Measurements from ENCODE around the gene ITGA3. TPM values are rescaled to one million over a fixed set of nuclear protein-coding genes. Genes with fewer than 3 reads are reported as not detected.

The ITGA3 gene
- total RNA-seq, 1 experiment from 2014 or later, result 539 TPM

DNA sequence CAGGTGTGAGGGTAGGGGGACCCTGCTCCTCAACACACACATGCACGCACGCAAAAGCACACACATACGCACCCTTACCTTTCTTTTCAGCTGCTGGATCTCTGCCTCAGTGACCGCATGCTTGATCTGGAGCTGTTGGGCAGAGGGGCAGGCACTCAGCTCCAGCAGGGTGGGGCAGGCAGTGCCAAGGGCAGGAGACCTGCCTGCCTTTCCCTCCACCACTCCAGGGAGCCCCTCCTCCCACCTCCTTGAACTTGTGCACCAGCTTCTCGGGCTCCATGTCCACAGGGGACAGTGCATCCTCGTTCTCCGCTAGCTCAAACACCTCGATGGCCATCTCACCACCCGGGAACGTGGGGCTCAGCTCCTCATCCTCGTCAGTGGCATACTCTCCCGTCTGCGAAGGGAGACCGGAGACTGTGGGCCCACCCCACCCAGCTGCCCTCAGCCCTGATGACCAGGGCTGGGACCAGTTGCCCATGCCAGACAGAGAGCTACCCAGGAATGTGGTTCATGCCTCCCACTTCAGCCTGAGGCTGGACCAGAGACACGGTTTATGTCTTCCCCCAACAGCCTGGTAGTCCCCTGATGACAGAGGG is 83.4 kb downstream of the ITGA3 start:
- no peaks in the 10 kb centered on the region for H3K9me3 Mint-ChIP-seq (ENCODE audit: low read depth, unreplicated experiment)
- no peak overlapping the region for H3K4me3 Mint-ChIP-seq (ENCODE audit: low read depth, unreplicated experiment)
- H3K36me3 Mint-ChIP-seq (ENCODE audit: insufficient read depth, unreplicated experiment), result peaks cover 77% of the 10 kb centered on the region
- TF ChIP-seq, protein P1, sequence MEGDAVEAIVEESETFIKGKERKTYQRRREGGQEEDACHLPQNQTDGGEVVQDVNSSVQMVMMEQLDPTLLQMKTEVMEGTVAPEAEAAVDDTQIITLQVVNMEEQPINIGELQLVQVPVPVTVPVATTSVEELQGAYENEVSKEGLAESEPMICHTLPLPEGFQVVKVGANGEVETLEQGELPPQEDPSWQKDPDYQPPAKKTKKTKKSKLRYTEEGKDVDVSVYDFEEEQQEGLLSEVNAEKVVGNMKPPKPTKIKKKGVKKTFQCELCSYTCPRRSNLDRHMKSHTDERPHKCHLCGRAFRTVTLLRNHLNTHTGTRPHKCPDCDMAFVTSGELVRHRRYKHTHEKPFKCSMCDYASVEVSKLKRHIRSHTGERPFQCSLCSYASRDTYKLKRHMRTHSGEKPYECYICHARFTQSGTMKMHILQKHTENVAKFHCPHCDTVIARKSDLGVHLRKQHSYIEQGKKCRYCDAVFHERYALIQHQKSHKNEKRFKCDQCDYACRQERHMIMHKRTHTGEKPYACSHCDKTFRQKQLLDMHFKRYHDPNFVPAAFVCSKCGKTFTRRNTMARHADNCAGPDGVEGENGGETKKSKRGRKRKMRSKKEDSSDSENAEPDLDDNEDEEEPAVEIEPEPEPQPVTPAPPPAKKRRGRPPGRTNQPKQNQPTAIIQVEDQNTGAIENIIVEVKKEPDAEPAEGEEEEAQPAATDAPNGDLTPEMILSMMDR (IDR thresholded peaks at IDR 0.05; ENCODE audit: unreplicated experiment), result no peak
- no peaks in the 10 kb centered on the region for H3K27me3 Mint-ChIP-seq (ENCODE audit: unreplicated experiment)
- intact Hi-C loops (cut with micrococcal nuclease; ENCODE audit: unreplicated experiment), result no loop called here
- DNase-seq, result no peak
- CTCF ChIA-PET, result interaction anchor here (0.9 to 2.3 kb wide), 4 partner anchors 13 to 157 kb away, joined by 3 to 10 read pairs (median 4); no protein-coding TSS in a partner anchor
- peaks cover 8% of the 10 kb centered on the region for H3K4me1 Mint-ChIP-seq (ENCODE audit: low read depth, unreplicated experiment)
- no peak overlapping the region for H3K27ac Mint-ChIP-seq (ENCODE audit: unreplicated experiment)
- BruUV-seq (replicated peaks), result no TSS peak

Other genes starting within 250 kb of the ITGA3 start
- not detected in 2 replicates for gene TAC4, start 208.0 kb upstream of the ITGA3 start, total RNA-seq (2022)
- 2.4 and 2.5 TPM in 2 replicates for gene DLX4, start 86.9 kb upstream of the ITGA3 start, total RNA-seq (2022)
- not detected in 2 replicates for gene DLX3, start 60.9 kb upstream of the ITGA3 start, total RNA-seq (2022)
- gene PDK2, start 39.2 kb downstream of the ITGA3 start, total RNA-seq (2022), result 29.5 and 39.1 TPM in 2 replicates
- not detected in 2 replicates for gene SAMD14, start 74.0 kb downstream of the ITGA3 start, total RNA-seq (2022)
- gene PPP1R9B, start 94.6 kb downstream of the ITGA3 start, total RNA-seq (2022), result 74.3 and 89.7 TPM in 2 replicates
- gene SGCA, start 109.9 kb downstream of the ITGA3 start, total RNA-seq (2022), result not detected in 2 replicates
- gene COL1A1, start 145.5 kb downstream of the ITGA3 start, total RNA-seq (2022), result 5.5 and 9.4 TPM in 2 replicates
- gene TMEM92, start 218.4 kb downstream of the ITGA3 start, total RNA-seq (2022), result 4.8 and 8.9 TPM in 2 replicates